SKM-1 (cell line): ENCODE data around the gene PRSS2.

Experiments used
- DNase-seq: peaks from one replicate; lab custom pipeline; 2025; ENCODE audit not compliant: unreplicated experiment; lab: John Stamatoyannopoulos, UW

PRSS2 gene

DNA sequence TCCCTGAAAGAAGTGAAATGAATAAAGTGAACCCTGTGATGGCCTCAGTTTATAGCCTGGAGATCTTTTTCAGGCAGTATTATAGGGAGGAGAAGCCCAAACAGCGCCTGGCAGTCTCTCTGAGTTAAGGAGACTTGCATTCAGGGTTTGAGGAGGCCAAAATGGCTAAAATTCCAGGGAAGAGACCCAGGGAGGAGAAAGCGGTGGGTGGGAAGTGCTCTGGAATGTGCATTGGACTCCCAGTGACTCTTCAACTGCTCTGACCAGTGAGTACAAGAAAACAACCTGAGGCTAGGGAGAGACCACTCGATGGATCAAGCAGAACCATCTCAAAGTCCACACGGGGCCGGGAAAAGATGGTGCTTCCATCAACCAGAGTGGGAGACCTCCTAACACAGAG is 48.8 kb downstream of the PRSS2 start:
- DNase-seq = no peak

GRCh38 chr7:142822714-142823113 is 51.9 kb downstream of the PRSS2 start:
- DNase-seq = no peak
